Measurements from ENCODE around the gene ANKRD34A. TPM values are rescaled to one million over a fixed set of nuclear protein-coding genes. Genes with fewer than 3 reads are reported as not detected.

The ANKRD34A gene
- total and polyA plus RNA-seq, 2 of the 8 experiments (the other 6 are each of a cell fraction or from before 2014, with no cell fraction given): 0.15 to 0.20 TPM

GRCh38 chr1:145986551-145986950 lies 22.2 kb upstream of the ANKRD34A start:
- H3K9me3 ChIP-seq (ENCODE audit: insufficient read depth in 2 of 2, low read depth in 1 of 2, low read length in 1 of 2): no peaks in the 10 kb centered on the region
- no peaks in the 10 kb centered on the region for H3K23me2 ChIP-seq (ENCODE audit: low read depth, low read length)
- no peak overlapping the region for H4K91ac ChIP-seq (replicated peaks; ENCODE audit: insufficient read length, low read length)
- no peaks in the 10 kb centered on the region for H3K79me1 ChIP-seq (ENCODE audit: low read depth, low read length)
- H4K20me1 ChIP-seq (replicated peaks in 1 of 2; ENCODE audit: control insufficient read depth in 1 of 2, insufficient read depth in 2 of 2, low read length in 2 of 2): no peaks in the 10 kb centered on the region
- ChIA-PET POLR2A (ENCODE audit: partially characterized antibody) (interaction anchor here (1.8 to 13.7 kb wide), 3 partner anchors 4 to 59 kb away, joined by 6 to 218 read pairs (median 218); partner anchors contain the start of genes RBM8A and TXNIP), CTCF (ENCODE audit: partially characterized antibody) (interaction anchor here (0.7 to 12.6 kb wide), 4 partner anchors 8 to 103 kb away, joined by 3 to 93 read pairs (median 6); no protein-coding TSS in a partner anchor)
- H4K8ac ChIP-seq (ENCODE audit: extremely low read depth, insufficient read depth, low read length): no peak overlapping the region
- H4K5ac ChIP-seq (ENCODE audit: insufficient read length, low read depth, low read length): no peak overlapping the region
- H3K4me3 ChIP-seq (ENCODE audit: extremely low read depth in 1 of 4, insufficient read depth in 2 of 4, low read depth in 3 of 4, low read length in 4 of 4): no peak overlapping the region
- H3K27ac ChIP-seq (ENCODE audit: low read depth, low read length): no peak overlapping the region
- H2BK5ac ChIP-seq (ENCODE audit: low read depth, low read length): no peak overlapping the region
- no peaks in the 10 kb centered on the region for H3K27me3 ChIP-seq (replicated peaks in 1 of 4; ENCODE audit: control insufficient read depth in 3 of 4, extremely low read depth in 1 of 4, insufficient read depth in 3 of 4, low read length in 3 of 4)
- WGBS, 2 experiments (ENCODE audit: extremely low coverage in 1 of 2, insufficient coverage in 1 of 2, insufficient read length in 1 of 2, insufficient replicate concordance in 2 of 2, low coverage in 1 of 2, low lambda C conversion rate in 2 of 2, missing lambda C conversion rate in 1 of 2): 95% methylated on average over 5 of the region's 6 CpGs; no CpG with 5 or more reads in 1 of the 2 experiments
- no peak overlapping the region for H3K14ac ChIP-seq (ENCODE audit: insufficient read length)
- H3K18ac ChIP-seq (ENCODE audit: extremely low read depth, low read length): no peak overlapping the region
- no peak overlapping the region for H3K4ac ChIP-seq (replicated peaks; ENCODE audit: insufficient read length, low read depth, low read length)
- H3K79me2 ChIP-seq (ENCODE audit: control insufficient read depth in 1 of 2, insufficient read depth in 2 of 2, low read length in 2 of 2): no peaks in the 10 kb centered on the region
- no peak for FAIRE-seq
- no peak overlapping the region for H2AFZ ChIP-seq (ENCODE audit: low read length)
- no peak for DNase-seq (ENCODE audit: low read depth in 1 of 2, low spot score in 2 of 2)
- H3K23ac ChIP-seq (ENCODE audit: insufficient read length): no peak overlapping the region
- no peak overlapping the region for H2BK12ac ChIP-seq (ENCODE audit: low read depth, low read length)
- no peak overlapping the region for H2BK20ac ChIP-seq (ENCODE audit: low read length)
- TF ChIP-seq CTCF (IDR thresholded peaks at IDR 0.05; ENCODE audit: control extremely low read depth in 1 of 3, insufficient read depth in 1 of 3, low read depth in 1 of 3, low read length in 3 of 3): no peak
- TF ChIP-seq SIRT6 (IDR thresholded peaks at IDR 0.05; ENCODE audit: low read length): no peak
- no peak for TF ChIP-seq TCF12 (IDR thresholded peaks at IDR 0.05; ENCODE audit: low read depth, low read length)
- TF ChIP-seq SP2 (IDR thresholded peaks at IDR 0.05; ENCODE audit: low read length): no peak
- no peak for TF ChIP-seq NANOG (IDR thresholded peaks at IDR 0.05; ENCODE audit: insufficient read depth, low read depth, low read length, poor library complexity, severe bottlenecking)
- no peak for TF ChIP-seq CBX8 (IDR thresholded peaks at IDR 0.05; ENCODE audit: borderline replicate concordance, low read depth, low read length)
- no peak for TF ChIP-seq EZH2 (IDR thresholded peaks at IDR 0.05; ENCODE audit: low read depth, low read length, severe bottlenecking)
- TF ChIP-seq KDM4A (IDR thresholded peaks at IDR 0.05; ENCODE audit: low read depth, low read length, severe bottlenecking): no peak
- no peak for TF ChIP-seq RBBP5 (IDR thresholded peaks at IDR 0.05; ENCODE audit: borderline replicate concordance, low read depth, low read length)
- H3K4me2 ChIP-seq (ENCODE audit: insufficient read depth in 1 of 2, low read depth in 2 of 2, low read length in 2 of 2): no peak overlapping the region
- H3K56ac ChIP-seq (replicated peaks; ENCODE audit: insufficient read length, low read depth, low read length): no peak overlapping the region
- H3K9ac ChIP-seq (replicated peaks in 1 of 4; ENCODE audit: extremely low read depth in 1 of 4, low read depth in 3 of 4, low read length in 3 of 4): no peak overlapping the region
- H3K36me3 ChIP-seq (ENCODE audit: control insufficient read depth in 2 of 4, insufficient read depth in 4 of 4, low read length in 3 of 4): no peaks in the 10 kb centered on the region
- H2AK5ac ChIP-seq (ENCODE audit: low read depth, low read length): no peak overlapping the region
- H2BK120ac ChIP-seq (replicated peaks; ENCODE audit: low read depth, low read length): no peak overlapping the region
- H3K4me1 ChIP-seq (replicated peaks in 1 of 4; ENCODE audit: control insufficient read depth in 3 of 4, insufficient read depth in 4 of 4, low read length in 3 of 4): peaks cover 0 to 6% (median 3%) of the 10 kb centered on the region in 4 experiments; a peak in 6 of 7 replicates
- no peak overlapping the region for H2BK15ac ChIP-seq (ENCODE audit: low read length)

All from H1 (cell line).